NCI-H748 treated with DMSO at 0.1 percent for 48 hours (cell line): ENCODE data around the gene HS3ST3B1.

Experiments
- DNase-seq: peaks from one replicate; lab custom pipeline; 2025; lab: John Stamatoyannopoulos, UW

Gene HS3ST3B1

DNA sequence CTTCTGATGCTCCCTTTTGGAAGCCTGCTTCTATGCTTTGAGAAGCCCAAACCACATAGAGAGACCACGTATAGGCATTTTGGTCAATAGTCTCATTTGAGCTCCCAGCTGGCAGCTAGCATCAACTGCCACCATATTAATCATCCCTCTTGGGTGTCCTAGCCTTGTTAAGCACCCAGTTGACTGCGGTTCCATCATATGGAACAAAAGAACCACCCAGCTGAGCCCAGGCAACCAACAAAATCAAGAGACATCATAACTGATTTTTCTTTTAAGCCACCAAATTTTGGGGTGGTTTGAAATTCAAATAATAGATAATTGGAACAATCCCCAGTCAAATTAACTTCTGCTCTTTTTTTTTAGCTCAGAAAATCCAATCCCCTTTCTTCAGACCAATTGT is 53.9 kb downstream of the HS3ST3B1 start:
- DNase-seq = no peak

DNA sequence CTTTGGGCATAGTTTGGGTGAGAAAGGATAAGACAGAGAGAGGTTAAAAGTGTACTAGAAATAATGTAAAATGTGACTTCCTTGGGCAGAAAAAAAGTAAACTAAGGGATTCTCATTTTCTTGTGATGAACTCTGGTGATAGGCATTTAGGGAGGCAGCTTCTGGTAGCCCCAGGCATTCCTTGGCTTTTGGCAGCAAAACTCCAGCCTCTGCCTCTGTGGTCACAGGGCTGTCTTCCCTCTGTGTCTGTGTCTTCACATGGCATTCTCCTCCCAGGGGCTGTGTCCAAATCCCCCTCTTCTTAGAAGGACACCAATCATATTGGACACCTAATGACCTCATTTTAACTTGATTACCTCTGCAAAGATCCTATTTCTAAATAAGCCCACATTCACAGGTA is 54.7 kb downstream of the HS3ST3B1 start:
- no peak for DNase-seq

DNA sequence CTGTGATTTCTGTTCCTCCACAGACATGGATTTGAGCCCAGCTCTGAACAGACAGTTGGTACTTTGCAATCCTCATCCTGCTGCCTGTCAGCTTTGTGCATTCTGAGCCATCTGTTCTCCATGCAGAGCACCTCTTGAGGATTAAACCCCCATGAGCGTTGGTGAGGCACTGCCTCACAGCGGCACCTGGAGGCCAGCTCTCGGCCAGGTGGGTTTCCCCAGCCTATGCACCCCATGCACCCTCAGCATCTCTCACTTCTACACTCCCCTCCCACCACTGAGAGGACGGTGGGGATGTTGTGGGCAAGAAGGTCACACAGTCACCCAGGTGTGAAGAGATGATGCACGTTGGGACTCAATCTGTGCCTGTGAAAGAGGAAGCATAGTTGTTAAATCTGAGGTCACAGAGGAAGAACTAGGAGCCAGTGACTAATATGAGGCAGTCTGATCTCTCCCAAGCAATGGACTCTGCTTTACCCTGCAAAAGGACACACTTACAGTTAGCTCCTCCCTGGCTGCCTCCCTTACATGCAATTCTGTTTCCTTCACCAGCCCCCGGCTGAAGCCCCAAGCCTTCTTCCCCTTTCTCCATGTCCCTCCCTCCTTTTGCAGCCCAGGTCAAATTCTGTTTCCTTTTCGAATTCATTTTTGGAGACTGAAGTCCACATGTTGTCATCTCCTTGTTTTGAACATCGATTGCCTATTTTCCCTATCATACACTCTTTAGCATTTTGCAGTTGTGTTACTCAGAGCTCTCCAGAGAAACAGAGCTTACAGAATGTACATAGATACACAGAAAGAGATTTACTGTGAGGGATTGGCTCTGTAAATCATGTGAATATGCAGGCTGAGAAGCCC is 58.5 kb downstream of the HS3ST3B1 start:
- DNase-seq = no peak

DNA sequence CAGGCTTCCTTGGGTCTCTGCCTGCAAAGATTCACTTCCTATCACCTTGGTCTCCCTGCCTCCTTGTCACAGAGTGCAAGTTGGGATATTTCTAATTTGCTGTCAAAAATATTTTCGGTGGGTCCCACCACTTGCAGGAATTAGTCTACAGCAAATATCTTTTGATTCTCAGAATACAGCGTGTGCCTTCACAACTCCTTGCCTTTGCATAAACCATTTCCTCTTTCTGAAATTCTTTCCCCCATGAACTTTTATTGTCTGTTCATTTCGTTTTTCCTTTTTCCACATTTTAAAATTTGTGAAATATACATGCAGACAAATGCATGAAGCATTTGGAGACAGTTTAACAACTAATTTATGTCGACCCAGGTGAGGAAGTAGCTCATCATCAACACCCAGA is 60.0 kb downstream of the HS3ST3B1 start:
- no peak for DNase-seq

DNA sequence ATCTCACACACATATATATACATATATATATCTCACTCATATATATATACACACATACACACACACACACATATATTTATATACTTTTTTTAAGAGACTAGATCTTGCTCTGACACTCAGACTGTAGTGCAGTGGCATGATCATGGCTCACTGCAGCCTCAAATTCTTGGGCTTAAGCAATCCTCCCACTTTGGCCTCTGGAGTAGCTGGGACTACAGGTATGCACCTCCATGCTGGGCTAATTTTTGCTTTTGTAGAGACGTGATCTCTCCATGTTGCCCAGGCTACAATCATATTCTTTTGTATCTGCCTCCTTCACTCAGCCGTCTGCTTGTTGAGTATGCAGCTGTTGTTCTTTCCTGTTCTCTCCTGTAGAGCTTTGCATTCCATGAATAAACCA is 60.6 kb downstream of the HS3ST3B1 start:
- no peak for DNase-seq

DNA sequence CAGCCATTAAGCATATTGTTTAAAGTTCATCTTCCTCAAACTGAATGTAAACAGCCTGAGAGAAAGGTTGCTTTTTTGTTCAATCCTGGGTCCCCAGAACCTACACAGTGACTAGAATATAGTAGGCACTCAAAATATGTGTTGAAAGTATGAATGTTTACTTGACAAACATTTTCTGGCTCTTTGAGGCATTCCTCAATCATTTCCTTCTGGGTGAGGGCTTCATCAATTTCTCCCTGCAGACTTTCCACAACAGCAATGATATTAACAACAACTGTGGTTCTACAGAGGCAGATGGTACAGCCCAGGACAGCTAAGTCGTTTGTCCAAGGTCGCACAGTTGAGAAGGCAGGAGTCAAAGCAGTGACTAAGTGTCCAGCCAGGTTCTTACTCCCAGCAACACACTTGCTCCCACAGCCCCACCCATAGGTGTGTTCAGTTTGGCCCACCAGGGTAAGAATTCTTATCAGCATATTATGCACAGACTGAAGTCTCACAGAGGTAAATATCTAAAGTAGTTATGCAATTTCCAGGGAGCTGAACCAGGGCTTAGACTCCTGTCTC is 61.1 kb downstream of the HS3ST3B1 start:
- DNase-seq = no peak

DNA sequence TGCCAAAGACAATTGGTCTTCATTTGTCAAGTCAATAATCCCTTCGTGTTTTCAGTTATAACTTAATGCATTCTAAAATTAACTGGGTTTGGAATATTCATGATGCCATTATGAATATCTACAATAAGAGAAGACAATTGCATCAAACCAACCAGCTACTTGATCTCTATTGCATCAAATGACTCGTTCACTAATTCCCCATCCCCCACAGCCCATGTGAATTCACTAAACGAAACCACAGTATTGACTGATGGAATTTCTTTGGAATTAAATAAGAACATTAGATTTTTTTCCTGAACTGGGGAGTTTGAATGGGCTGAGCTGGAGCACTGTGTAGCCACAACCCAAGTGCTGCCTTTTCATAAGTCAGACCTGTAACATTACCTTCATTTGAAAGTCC is 65.3 kb downstream of the HS3ST3B1 start:
- no peak for DNase-seq

DNA sequence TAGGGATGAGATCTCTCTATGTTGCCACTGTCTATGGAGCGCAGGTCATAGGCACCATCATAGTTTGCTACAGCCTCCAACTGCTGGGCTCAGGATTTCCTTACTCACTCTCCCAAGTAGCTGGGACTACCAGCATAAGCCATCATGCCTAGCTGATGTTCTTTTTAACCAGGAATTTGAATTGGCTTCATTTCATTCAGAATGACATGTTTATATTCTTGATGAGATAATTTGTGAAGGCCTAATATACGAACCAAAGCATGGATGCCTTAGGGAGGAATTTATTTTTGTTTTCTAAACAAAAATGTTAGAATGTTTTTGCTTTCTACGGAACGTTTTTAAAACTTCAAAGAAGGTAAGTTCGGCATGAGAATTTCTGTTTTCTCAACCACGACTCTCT is 71.6 kb downstream of the HS3ST3B1 start:
- no peak for DNase-seq

DNA sequence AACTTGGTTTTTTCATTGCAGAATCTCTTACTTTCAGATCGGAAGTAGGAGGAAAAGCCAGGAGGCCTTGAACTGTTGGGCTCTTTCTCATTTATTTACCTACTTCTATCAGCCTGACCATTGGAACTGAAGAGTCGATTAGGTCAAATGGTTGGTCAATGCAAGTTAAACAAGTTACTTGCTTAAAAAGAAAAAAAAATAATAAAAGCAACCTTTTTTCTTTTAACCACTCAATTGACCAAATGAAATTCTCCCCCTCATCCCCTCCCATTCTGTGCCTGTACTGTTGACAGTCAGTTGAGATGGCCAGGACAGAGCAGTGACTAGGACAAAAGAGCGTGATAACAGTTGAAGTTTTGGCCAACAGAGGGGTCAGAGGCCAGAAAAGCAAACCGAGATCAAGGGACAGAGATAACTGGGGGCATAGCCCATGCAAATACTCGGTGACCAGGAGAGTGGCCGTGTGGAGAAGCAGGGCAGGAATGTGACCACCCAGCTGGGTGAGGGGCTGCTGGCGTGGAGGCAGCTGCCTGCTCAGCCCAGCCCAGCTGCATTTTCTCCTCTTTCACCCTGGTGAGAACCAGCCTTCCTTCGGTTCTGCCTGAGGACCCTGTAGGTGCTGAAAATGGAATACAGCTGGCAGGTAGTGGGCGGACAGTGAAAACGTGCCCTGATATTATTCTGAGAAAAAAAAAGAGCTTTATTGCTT is 72.2 kb downstream of the HS3ST3B1 start:
- no peak for DNase-seq

DNA sequence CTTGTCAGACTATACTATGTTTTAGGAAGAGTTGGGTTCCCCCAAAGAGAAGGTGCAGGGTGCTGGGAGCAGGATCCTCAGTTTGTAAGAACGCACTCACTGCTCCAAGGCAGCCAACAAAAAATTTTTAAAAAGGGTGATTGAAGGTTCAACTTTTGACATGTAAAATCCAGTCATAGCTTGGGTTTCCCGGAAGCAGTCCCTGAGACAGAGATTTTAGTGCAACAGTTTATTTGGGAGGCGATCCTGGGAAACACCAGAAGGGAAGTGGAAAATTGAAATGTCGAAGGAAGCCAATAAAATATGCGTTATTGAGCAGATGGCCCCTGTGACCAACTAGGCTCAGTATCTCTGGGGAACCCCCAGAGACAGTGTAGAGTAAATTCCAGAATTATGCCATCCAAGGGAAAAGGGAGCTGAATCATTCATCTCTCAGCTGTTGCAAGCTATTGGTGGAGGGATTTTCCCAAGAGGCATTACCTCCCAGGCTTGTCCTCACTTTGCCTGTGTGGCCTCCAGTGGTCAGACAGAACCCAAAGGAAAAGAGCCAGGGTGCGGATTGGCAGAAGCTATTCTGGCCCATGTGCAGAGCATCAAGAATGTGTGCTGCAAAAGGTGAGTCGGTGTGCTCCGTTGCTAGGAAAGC is 72.9 kb downstream of the HS3ST3B1 start:
- DNase-seq = no peak

DNA sequence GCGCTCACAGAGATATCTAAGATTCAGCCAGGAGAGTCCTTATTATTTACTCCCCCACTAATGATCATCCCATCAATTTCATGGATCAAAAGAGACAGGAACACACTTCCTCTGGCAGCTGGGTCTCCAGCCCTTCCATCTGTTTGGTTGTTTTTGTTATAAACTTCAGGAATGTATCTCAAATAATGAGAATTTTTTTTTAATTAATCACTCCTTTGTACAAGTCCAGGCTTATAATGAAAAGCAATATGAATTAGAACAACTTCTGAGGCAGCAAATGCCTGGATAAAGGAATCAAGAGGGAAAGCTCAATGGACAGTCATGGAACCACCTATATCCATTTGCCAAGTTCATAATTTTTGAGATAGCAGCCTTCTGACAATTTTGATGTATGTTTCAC is 73.4 kb downstream of the HS3ST3B1 start:
- DNase-seq = no peak

DNA sequence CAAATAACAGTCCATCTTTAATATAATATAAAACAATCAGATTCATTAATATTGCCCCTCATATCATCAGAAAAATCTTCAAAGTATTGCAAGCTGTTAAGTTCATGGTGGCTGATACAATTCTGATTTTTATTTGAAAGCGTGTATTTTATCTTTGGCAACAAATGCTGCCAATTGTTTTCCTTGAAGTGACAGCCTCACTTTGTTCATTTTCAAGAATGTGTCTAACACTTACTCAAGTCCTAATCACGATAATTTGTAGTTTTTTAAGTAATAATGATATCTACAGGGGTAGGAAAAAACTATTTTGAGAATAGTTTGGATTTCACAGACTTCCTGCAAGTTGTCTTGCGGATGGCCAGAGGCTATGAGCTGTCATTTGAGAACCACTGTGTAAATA is 75.8 kb downstream of the HS3ST3B1 start:
- no peak for DNase-seq

DNA sequence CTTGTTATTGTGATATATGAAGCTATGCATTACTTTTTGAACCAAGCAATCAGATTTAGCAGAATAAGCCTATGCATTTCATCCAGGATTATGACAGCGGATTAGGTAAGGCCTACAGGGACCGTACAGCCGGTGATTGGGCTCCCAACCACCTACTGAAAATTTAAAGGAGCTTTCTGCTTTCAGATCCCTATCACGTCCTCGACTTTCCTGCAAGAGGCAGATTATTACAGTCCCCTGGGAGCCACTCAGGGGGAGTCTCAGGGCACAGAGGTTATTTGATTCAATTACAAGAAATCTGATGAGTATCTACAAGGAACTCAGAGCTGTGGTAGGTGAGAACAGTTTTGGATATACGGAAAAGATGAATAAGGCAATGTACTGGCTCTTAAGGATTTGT is 80.7 kb downstream of the HS3ST3B1 start:
- no peak for DNase-seq

DNA sequence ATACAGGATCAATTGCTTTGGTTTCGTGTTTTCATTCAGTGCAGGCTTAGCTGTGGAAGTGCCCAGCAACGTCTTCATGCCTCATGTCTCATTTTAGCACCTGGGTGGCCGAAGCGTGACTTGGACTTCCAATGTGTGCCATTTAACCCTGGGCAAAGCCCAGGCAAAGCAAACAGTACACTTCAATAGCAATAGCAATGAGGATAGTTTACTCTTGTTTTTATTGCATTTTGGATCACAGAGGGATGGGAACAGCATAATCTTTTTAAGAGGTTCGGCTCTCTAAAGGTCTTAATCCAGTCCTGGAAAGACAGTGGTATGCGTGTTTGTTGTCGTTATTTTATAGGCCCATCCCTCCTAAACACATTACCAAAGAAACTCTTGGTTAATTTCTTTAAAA is 86.2 kb downstream of the HS3ST3B1 start:
- no peak for DNase-seq

DNA sequence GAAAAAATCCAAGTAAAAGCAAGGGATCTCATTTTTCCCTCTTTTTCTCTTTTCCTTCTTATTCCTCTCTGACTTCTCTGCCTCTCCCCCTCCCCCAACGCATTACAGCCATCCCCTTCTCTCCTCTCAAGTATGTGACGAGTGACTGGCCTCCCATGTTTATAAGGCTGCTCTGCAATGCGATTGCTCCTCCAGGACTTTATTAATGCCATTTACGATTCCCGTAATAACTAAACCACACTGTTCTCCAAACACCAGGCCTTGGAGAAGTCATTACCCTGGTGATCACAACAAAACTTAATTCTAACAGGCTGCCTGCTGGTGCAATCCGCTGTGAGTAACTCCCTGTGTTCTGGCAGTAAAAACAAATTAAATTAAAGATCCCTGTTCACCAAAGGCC is 88.8 kb downstream of the HS3ST3B1 start:
- DNase-seq = no peak

DNA sequence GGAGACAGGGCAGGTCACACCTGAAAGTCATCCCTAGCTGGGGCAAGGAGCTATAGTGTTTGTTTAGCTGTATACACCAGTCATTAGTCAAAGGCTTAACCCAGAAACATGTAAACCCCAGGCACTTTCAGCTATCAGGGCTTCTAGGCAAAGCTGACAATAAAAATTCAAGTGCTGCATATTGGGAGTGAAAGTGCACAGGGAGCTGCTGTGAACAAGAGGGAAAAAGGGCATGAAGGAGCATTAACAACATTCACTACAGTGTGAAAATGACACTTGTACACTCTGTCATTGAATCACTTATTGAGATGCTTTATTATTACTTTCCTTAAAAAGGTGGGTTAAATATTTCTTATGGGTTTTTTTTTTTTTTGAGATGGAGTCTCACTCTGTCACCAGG is 92.8 kb downstream of the HS3ST3B1 start:
- DNase-seq = no peak

DNA sequence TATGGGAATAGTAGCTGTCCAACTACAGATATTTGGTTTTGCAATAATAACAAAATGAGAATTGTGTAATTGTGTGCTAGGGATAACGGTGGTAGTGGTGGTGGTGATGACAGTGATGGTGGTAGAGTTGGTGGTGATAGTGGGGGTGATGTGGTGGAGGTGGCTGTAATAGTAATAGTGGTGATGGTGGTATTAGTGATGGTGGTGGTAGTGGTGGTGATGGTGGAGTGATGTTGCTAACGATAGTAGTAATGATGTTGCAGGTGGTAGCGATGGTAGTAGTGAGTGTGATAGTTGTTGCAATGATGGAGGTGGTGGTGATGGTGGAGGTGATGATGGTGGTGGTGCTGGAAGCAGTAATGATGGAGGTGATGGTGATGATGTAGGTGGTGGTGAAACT is 94.4 kb downstream of the HS3ST3B1 start:
- no peak for DNase-seq

DNA sequence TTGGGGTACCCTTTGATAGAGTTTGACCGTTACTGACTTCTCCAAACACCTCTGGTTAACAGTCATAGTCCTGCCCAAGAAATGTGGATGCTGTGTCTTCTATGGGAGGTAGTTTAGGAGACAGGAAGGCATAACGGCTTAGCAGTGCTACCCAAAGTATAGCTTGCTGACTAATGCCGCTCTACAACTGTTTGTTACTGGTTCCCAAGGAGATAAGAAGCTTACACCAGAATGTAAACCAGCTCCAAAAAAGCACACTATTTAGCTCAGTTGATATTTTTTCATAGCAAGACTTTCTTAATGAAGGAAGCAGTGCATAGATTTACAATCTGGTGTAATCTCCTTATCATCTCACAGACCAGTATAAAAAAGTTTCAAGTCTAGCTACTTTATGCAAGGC is 95.7 kb downstream of the HS3ST3B1 start:
- DNase-seq = no peak

DNA sequence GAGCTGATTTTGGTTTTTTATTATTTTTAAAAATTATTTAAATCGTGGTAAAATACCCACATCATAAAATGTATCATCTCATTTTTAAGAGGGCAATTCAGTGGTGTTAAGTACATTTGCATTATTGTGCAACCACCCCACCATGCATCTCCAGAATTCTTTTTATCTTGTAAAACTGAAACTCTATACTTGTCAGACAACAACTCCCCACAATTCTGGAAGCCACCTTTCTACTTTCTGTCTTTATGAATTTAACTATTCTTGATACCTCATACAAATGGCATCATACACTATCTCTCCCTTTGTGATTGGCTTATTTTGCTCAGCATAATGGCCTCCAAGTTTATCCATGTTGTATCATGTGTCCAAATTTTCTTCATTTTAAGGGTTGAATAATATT is 97.9 kb downstream of the HS3ST3B1 start:
- no peak for DNase-seq
